ENCODE results near the gene ADAMTS17.

Gene ADAMTS17

DNA sequence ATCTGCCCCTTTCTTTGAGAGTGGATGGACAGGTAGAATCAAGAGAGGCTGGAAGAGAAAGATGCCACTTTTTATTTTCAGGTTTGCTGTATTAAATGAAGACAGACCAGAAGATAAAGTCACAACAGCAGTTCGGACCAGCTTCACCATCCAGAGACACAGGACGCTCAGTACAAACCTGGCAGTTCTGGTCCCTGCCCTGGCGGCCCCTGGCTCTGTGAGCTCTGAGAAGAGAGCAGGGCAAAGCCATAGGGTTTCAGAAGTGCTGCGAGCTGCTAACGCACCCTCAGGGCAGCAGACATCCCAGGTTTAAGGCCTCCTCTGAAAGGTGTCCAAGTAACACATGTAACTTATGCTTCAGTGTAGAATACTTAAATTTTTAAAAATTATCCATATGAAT is 216.8 kb downstream of the ADAMTS17 start:
- DNase-seq: no peak

DNA sequence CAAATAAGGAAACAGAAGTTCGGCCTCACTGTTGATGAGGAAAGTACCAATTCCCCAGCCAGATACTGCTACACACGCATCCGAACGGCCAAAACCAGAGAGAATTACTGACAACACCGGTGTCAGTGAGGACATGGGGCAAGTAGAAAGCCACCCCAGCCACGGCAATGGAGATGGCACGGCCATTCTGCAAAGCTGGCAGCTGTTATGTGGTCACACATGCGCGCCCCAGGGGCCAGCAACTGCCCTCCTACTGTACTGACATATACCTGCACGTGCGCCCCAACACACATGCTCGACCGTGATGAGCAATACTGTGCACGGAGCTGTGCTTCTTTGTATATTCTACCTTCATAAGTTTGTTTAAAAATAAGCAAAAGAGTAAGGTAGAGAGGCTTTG is 217.4 kb downstream of the ADAMTS17 start:
- DNase-seq: no peak

DNA sequence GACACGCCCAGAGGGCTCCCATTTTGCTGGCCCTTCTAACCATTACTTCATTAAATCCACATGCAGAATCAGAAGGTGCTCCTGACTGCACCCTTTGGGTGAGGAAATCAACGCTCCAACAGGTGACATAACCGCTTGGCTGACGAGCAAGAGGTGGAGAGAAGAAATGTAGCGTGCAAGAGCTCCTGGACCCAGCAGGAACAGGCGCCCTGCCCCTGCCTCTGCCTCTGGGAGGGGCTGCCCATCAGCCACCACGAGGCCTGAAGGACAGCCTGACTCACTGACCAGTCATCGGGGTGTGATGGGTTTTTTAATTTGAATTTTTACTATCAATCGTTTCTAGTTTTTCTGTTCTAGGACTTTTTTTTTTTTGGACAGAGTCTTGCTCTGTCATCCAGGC is 218.2 kb downstream of the ADAMTS17 start:
- no peak for DNase-seq

DNA sequence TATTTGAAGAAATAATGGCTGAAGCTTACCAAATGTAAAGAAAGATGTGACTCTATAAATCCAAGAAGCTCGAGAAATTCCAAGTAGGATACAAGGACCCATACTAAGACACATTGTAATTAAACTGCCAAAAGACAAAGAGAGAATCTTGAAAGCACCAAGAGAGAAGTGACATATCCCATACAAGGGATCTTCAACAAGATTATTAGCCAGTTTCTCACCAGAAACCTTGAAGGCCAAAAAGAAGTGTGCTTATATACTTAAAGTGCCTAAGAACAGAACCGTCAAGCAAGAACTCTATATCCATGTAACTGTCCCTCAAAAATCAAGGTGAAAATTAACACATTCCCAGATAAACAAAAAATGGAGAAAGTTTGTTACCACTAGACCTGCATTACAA is 220.5 kb downstream of the ADAMTS17 start:
- DNase-seq: no peak

DNA sequence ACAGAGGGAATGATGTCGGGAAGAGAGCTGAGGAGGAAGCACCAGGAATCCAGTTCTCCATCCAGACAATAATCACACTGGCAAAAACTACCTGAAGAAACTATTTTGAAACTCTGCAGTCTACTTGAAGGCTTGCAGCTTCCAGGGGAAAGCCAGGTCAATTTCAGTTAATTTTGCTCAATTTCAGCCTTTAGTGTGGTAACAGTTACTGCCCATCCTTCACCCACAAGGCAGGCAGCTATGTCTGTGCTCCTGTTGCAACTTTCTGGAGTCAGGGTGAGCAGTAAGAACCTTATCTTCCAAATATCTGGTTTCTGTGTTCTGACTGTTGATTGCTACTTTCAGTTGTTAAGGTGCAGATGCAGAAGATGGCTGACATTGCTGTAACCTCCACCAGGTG is 221.7 kb downstream of the ADAMTS17 start:
- DNase-seq: no peak

DNA sequence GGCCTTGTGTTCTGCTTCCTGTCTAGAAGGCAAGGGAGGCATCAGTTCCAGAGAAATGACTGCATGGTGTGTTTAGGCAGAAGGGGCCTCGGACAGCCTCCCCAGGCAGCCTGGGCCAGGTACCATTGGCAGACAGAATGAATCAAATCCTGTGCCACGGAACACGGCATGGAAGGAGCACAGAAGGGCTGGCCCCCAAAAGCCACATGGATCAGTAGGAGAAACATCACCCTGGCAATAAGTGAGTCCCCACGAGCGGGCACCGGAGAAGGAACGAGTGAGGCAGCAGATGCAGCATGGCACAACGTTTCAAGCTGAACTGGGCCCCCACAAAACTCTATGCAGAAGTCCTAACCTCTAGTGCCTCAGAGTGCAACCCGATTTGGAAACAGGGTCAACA is 223.2 kb downstream of the ADAMTS17 start:
- no peak for DNase-seq

DNA sequence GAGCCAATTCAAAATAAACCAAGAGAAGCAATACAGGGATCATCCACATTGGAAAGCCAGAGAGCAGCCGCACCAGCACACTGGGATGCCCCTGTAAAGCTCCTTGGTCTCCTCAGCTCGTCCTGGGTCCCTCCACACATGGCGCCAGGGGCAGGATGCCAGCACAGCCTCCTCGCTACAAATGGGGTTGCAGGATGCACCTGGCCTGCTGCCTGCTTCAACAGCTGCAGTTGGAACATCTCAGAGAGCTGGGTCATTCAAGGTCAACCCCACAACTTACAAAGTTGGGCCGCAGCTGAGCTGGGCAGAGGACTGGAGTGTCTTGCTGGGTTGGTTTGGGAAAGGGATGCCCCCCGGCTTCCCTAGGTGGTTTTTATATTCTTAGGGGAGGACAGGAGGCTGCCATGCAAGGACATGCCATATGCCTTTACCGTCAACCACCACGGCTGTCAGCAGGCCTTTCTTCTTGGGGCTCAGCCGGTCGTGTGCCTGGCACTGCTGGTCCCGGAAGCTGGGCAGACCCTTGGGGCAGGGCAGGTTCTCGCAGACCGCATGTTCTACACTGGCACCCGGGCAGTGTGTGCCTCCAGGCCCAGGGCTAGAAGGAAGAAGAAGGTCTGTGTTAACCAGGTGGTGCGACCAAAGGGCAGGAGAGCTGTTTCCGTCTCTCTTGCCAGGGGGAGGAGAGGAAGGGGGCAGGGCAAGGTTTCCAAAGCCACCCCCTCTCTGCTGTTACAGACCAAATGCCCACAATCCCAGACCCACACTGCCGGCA is 225.2 kb downstream of the ADAMTS17 start:
- DNase-seq: no peak

DNA sequence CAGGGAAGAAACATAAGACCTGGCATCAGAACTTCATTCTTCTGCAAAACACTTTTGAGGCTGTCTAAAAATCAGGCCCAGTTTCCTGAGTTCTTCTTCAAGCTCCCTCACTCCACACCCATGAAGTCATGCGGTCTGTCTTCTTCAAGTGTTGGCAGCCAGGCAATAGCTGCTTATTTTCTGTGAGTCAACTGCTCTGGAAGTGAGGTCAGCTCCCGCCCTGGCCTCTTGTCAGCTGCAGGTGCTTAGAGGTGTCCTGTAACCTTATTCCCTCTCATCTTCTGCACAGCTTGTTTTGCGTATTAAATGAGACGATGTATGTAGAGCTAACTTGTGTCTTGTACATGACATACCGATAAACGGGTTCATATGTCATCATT is 226.1 kb downstream of the ADAMTS17 start:
- DNase-seq: no peak

DNA sequence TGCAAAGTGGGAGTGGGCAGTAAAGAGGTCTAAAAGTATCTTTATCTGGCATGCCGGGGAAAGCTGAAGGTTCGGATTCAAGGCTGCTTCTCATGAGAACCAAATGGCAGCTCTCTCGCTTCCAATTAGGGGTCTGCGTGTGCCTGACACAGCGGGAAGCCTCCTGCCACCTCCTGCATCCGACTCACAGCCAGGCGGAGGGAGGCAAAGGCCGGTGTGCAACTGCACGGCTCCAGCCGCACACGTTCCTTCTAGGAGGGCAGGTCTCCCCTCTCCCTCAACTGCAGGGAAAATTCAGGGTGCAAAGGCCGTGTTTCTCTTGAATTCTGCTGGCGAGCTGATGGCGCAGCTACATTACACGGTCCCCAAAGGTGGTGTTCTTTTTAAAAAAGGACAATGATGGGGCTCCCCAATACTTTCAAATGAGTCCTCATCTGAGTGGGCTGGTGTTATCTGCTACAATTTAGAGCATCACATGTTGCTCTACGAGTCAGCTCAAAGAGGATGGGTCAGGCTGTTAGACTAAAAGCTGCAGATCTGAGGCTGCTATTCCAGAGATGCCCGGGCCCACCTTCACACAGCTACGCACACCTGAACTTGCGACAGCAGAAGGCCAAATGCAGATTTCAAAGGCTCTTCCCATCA is 226.6 kb downstream of the ADAMTS17 start:
- no peak for DNase-seq

DNA sequence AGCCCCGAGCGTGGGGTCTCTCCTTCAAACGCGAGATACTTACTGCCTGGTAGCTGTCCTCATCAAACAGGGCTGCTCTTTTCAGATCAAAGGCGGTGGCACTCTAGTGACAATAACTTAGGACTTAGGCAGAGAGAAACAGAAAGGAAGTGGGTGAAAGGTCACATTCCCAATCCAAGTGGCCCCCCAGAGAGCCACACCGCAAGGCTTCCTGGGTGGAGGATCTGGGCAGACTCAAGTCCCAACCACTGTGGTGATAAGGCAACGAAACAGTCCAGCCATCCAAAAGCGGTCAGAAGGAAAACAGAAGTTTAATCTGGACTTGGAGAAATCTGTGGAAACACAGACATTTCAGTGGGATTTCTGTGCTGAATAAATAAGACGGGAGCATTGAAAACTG is 227.2 kb downstream of the ADAMTS17 start:
- no peak for DNase-seq

DNA sequence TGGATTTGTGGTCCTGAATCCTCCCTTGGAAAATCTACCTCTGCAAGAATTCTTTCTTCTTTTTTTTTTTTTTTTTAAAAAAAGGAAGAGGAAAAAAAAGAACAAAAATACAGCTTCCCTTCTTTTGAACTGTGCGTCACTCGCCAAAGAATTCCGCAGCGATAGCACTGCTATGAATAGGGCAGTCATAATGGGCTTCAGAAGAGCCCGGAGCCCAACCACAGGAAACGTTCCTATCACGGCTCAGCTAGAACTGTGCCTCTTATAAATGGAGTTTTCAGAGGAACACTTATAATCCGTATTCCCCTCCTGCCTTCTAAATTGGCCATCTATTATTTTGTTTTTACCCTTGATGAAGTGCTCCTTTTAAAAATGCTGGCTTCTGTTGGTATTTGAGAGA is 227.7 kb downstream of the ADAMTS17 start:
- no peak for DNase-seq

DNA sequence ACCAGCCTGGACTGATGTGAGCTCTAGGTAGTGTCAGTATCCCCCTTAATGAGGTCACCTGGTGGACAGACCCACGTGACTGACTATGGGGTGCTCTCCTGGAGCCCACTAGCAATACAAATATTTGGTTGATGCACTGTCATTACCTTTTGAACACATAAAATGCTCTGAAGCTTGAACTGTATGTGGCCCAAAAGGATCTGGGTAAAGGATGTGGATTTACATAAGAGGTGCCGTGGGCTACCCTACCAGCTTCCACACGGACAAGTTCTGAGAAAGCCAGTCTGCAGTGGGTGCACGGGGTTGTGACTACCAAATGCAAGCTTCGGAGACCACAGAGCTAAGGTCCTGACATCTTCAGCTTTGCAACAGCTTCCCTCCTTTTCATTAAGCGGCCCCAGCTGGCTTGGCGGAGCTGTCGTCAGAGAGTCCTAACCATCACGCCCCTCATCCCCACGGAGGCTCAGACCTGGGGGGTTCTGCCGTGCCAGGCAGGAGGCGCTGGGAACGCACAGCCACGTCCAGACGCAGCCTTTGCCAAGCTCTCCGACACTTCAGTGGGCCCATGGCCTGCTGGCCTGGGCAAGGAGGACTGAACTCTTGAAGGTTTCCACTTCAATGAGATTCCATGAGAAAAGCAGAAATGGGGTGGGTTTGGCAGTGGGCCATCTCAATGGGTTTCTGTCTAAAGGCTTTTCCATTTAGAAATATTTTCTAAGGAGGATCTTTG is 228.3 kb downstream of the ADAMTS17 start:
- no peak for DNase-seq

DNA sequence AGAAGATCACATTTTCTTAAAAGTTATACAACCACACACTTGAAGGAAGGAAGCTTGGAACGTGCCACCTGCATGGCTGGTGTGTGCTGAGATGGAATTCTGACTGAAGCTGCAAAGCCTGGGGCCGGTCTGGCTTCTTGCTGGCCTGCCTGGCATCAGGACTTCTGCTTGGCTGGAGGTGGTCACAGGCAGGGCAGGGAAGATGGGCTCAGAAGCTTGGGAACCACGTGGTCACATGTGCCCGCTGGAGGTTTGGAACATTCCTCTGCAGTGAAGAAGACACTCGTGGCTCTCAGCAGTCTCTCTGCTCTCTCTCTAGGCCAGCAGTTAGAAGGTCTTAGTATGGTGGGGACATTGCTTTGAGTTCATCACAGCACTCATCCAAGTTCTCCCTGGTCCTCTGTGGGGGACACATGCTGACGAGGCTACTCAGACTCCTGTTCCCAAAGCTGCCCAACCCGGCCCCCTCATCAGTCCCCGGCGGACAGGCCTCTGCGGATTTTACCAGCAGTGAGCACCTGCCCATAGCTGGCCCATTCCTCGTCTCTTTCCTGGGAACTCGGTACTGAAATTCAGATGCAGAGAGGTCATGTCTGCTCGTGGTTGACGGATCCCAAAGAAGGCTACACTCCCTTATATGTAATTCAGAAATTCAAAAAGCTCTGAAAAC is 229.0 kb downstream of the ADAMTS17 start:
- DNase-seq: no peak

DNA sequence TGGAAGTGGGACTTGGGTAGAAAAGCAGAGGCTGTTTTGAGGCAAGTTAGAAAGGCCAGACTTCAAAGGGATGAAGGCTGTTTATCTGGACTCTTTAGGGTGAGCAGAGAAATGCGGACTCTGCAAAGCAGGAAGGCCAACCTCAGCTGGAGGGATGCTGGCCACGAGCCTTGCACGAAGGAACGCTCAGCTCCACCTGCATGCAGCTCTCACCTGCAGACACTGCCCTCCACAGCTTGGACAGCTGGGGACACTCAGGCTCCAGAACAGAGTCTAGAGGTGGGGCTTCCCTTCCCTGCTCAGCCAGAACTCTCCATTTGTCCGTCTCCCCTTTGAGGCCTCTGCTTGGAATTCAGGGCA is 229.7 kb downstream of the ADAMTS17 start:
- no peak for DNase-seq

DNA sequence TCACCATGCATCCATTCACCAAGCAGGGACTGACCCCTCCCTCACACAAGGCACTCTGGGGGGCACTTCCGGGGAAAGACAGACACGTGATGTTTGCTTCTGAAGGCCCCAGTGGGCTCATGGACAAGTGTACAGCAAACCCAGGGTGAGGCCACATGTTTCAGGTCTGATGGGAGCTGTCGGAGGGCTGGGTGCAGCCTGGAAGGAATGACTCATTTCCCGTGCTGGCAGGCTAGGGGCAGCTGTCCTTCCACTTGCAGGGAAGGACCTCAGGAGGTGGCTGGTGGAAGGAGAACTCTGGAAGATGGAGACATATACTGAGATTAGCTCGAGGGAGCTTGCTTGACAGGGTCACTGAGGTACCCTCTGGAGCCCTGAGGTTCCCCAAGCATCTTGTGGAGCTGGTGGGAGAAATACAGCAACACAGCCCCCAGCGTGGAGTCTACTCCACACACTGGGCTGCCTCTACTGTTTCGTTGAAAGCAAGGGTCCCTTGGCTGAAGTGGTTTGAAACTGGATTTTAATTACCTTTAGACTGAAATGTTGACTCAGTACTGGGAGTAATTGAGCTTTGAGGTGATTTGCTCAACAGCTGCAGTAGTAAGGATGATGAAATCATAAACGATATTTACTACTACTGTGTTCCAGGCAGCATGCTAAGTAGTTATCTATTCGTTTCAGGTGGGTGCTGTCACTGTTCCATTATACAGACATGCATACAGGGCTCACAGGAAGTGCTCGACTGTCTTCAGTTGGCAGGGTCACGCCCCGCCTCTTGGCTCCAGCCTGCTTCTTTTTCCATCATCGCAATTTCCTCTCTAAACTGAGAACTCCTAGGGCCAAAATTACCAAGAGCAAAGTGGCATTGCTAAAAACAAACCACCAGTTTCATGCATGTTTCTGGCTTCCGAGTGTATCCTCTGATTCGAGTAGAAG is 230.4 kb downstream of the ADAMTS17 start:
- DNase-seq: peak; percentile 6 to 13

DNA sequence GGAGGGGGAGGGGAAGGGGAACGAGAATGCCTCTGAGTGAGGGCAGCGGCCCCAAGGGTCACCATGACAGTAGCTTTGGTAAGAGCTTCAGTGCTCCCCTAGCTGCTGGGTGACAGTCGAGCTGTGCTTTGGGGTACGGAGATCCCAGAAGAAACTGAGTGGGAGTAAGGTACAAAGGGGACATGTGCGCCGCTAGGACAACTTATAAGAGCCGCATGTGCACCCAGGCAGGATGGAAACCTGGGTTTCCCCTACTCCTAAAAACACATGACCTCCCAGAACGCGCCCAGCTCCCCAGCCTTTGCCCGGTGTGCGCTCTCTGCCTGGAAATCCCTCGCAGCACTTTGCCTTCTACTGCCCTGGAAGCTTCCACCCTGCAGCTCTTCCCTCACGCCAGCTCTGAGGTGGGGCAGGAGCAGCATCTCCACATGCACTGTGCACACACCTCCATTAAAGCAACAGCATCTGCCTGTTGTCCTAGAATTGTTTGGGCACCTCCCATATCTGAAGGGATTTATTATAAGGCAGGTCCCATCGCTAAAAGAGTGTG is 232.2 kb downstream of the ADAMTS17 start:
- no peak for DNase-seq

DNA sequence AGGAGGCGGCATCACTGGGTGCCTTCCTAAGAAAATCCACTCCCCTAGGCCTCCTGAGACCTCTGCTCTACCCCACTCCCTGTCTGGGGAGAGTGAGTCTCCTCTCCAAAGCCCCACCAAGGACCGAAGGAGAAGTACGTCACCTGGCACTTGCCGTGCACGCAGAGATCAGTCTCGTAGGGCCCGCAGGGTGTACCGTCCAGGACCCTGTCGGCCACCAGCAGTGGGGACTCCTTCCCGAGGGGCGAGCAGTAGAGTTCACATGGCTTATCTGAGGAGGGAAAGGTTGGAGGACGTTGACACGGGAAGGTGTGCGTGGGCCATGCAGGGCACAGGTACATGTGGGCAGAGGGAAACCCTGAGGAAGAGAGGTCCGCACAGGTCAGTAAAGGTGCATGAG is 232.9 kb downstream of the ADAMTS17 start:
- DNase-seq: no peak

DNA sequence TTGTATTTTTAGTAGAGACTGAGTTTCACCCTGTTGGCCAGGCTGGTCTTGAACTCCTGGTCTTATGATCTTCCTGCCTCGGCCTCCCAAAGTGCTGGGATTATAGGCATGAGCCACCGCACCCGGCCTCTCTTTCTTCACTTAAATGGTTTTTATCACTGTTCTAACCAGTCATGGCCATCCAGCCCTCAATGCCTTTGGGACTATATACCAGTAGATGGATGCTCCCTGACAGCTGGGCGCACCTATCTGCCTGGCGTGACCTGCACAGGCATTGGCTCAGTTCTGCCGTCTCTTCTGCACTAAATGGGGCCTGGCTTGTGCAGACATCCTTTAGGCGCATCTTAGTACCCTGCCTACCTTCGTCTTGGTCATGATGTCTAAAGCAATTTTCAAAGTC is 233.4 kb downstream of the ADAMTS17 start:
- no peak for DNase-seq

DNA sequence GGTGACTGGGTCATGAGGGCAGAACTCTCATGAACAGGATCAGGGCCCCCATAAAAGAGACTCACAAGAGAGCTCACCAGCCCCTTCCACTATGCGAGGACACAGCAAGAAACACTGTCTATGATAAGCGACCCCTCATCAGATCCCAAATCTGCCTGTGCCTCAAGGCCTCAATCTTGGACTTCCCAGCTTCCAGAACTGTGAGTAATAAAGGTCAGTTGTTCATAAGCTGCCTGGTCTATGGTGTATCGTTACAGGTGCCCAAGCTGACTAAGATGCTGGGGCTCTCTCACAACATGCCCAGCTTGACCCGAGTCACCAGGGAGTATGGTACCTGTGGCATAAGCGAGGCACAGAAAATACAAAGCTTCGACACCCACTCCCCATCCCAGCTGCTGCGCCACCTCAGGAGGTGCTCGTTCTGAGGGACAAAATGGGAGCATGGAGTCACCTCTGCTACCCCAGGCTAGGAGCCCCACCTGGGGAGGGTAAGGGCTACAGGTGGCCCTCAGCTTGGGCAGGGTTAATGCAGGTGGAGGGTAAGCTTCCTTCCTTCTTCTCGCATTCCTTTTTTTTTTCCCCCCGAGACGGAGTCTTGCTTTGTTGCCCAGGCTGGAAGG is 234.1 kb downstream of the ADAMTS17 start:
- DNase-seq: no peak

DNA sequence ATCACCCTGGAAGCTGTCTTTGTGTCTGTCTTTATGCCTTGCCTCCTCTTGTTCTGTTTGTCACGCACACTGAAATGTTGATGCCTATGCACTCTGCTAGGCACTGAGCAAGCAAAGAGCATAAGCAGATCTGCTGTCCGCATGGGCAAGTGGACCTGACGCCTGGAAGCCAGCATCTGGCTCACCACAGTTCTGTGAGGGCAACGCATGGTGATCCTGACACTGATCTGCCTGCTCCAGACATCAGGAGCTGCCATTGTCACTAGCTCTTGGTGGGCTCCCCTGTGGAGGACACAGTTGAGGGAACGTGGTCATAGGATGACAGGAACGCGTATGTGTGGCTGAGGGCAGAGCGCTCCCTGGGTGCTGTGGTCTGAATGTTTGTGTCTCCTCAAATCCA is 234.6 kb downstream of the ADAMTS17 start:
- DNase-seq: no peak

DNA sequence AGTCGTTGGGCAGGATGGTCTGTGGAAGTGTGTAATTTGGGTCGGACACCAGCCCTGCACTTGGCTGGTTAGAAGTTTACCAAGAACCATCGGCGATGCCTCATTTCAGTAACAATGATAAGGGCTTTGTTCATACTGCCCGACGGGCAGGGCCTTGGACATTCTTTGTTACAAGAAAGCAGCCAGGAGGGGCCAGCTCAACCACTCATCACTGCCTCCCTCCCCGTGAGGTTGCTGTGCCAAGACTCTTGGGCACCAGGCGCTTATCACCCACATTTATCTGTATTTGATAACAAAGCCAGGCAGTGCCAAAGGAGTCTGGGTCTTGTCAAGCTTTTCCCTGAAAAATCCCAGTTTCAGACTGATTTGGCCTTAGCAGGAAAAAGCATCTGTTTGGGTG is 235.0 kb downstream of the ADAMTS17 start:
- DNase-seq: no peak

DNA sequence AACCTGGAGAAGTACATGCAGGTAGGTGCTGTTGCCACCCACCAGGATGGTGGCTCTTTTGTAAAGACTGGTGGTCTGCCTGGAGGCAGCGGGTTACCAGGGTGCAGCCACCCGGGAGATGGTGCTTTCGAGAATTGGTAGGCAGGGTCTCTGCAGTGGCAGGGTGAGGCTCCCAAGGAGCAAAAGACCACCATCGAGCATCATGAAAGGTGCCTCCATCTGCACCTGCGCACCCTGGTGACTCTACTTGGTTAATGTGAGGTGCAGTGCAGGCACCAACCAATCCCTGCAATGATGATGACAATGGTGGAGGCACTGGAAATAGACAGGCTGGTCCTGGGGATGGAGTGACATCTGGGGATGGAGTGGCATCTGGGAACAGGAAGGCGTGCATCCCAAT is 236.7 kb downstream of the ADAMTS17 start:
- DNase-seq: no peak

Data from activated CD4-positive, alpha-beta T cell treated with anti-CD3 and anti-CD28 coated beads, Interleukin-2, amount 50 U/mL, for 4 hours (primary cell).